ENCODE data around the gene TMEM38B.

DNA sequence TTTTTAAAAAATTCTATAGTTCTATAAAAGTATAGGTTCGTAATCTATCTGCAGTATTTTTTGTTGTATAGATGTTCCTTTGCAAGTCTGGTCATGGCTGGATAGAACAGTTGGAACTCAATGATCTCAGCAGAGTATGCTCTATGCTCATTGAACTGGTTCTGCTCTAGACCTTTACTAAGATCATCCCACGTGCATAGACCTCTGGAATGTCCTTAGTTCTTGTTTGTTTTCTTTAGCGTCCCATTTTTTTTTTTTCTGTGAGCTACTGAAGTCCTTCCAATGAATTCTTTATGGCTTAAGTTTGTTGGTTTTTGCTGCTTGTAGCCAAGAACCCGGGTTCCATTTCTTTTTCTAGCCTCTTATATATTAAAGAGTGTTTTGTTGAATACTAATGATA lies 3.5 kb downstream of the TMEM38B start:
- TF ChIP-seq, protein P1, sequence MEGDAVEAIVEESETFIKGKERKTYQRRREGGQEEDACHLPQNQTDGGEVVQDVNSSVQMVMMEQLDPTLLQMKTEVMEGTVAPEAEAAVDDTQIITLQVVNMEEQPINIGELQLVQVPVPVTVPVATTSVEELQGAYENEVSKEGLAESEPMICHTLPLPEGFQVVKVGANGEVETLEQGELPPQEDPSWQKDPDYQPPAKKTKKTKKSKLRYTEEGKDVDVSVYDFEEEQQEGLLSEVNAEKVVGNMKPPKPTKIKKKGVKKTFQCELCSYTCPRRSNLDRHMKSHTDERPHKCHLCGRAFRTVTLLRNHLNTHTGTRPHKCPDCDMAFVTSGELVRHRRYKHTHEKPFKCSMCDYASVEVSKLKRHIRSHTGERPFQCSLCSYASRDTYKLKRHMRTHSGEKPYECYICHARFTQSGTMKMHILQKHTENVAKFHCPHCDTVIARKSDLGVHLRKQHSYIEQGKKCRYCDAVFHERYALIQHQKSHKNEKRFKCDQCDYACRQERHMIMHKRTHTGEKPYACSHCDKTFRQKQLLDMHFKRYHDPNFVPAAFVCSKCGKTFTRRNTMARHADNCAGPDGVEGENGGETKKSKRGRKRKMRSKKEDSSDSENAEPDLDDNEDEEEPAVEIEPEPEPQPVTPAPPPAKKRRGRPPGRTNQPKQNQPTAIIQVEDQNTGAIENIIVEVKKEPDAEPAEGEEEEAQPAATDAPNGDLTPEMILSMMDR (IDR thresholded peaks at IDR 0.05): no peak
- no peak for TF ChIP-seq EZH2 (IDR thresholded peaks at IDR 0.05)
